Kidney epithelial cell (primary cell): Measurements from ENCODE around the gene RNF213. TPM values are rescaled to one million over a fixed set of nuclear protein-coding genes. Genes with fewer than 3 reads are reported as not detected.

Source experiments
- DNase-seq: peaks from one replicate; pipeline ENCODE4 v3.0.0-alpha.2; 2010; ENCODE audit warnings: low read depth
- H3K27me3 ChIP-seq: 2 replicates; pipeline ENCODE4 v1.6.0; 2011; ENCODE audit warnings: low read length; ENCODE audit not compliant: control insufficient read depth, insufficient read depth
- H3K36me3 ChIP-seq: 2 replicates; pipeline ENCODE4 v1.5.1; 2011; ENCODE audit warnings: low read length; ENCODE audit not compliant: control insufficient read depth, insufficient read depth
- H3K4me3 ChIP-seq: 2 replicates; pipeline ENCODE4 v1.5.1; 2011; ENCODE audit warnings: low read depth, mild to moderate bottlenecking, control low read depth, low read length
- CTCF ChIP-seq: IDR thresholded peaks from 2 replicates; pipeline ENCODE4 v1.5.1; 2011; ENCODE audit warnings: mild to moderate bottlenecking, moderate library complexity, low read length, control low read depth, inconsistent platforms; ENCODE audit not compliant: insufficient read depth, poor library complexity, severe bottlenecking
- total RNA-seq: library from RNA; depleted of rRNA; stranded (reverse); fragments of >200 nt; gene quantifications from 2 replicates; pipeline ENCODE4 v1.2.3, GENCODE V29; 2015

RNF213 gene
- total RNA-seq, 1 donor from 2014 or later, result 111 TPM

- Histone ChIP-seq H3K4me3 (no peak overlapping the region), H3K27me3 (no peaks in the 10 kb centered on the region), H3K36me3 (peaks cover 6% of the 10 kb centered on the region)
- no peak for DNase-seq
- no peak for TF ChIP-seq CTCF
Observed at GRCh38 chr17:80292521-80292971, 31.9 kb downstream of the RNF213 start.

GRCh38 chr17:80294210-80294609, 33.6 kb downstream of the RNF213 start:
- H3K4me3 ChIP-seq, result no peak overlapping the region
- TF ChIP-seq CTCF, result no peak
- no peaks in the 10 kb centered on the region for H3K27me3 ChIP-seq
- peaks cover 9% of the 10 kb centered on the region for H3K36me3 ChIP-seq
- DNase-seq, result no peak

GRCh38 chr17:80294653-80295052, 34.0 kb downstream of the RNF213 start:
- DNase-seq, result no peak
- no peak for TF ChIP-seq CTCF
- no peak overlapping the region for H3K4me3 ChIP-seq
- peaks cover 9% of the 10 kb centered on the region for H3K36me3 ChIP-seq
- H3K27me3 ChIP-seq, result no peaks in the 10 kb centered on the region

GRCh38 chr17:80295146-80295545, 34.5 kb downstream of the RNF213 start:
- H3K36me3 ChIP-seq, result peaks cover 9% of the 10 kb centered on the region
- no peak for DNase-seq
- no peak for TF ChIP-seq CTCF
- no peak overlapping the region for H3K4me3 ChIP-seq
- H3K27me3 ChIP-seq, result no peaks in the 10 kb centered on the region

- H3K36me3 ChIP-seq, result peaks cover 10% of the 10 kb centered on the region
- TF ChIP-seq CTCF, result no peak
- H3K27me3 ChIP-seq, result no peaks in the 10 kb centered on the region
- H3K4me3 ChIP-seq, result no peak overlapping the region
- DNase-seq, result no peak
Observed at GRCh38 chr17:80295559-80295958, 34.9 kb downstream of the RNF213 start.

GRCh38 chr17:80296221-80296620, 35.6 kb downstream of the RNF213 start:
- no peak for TF ChIP-seq CTCF
- DNase-seq, result no peak
- Histone ChIP-seq H3K36me3 (peaks cover 10% of the 10 kb centered on the region), H3K27me3 (no peaks in the 10 kb centered on the region), H3K4me3 (no peak overlapping the region)
